K562 (cell line): ENCODE results near the gene MKLN1. TPM values are rescaled to one million over a fixed set of nuclear protein-coding genes. Genes with fewer than 3 reads are reported as not detected.

Experiments
- ATAC-seq: fragments of 200-7000 bp; cut with Tn5 transposase; 3 replicates; pipeline ENCODE4 v1.9.1; 2020; ENCODE audit warnings: moderate library complexity
- BruUV-seq: library from RNA; stranded (reverse); fragments of 400-500 nt; replicated peaks from 2 replicates; lab custom pipeline; 2021; lab: Mats Ljungman, UMichigan
- CTCF ChIA-PET: fragments of 300-600 bp; formaldehyde crosslinking; extraction: SDS; loops from one replicate; lab custom pipeline; 2021; ENCODE audit warnings: low intra/inter-chr PET ratio; lab: Yijun Ruan, JAX
- POLR2A ChIA-PET: fragments of 300-600, 350-650 bp; sonication (Branson Sonifier 250); formaldehyde crosslinking; extraction: SDS; loops from one replicate; lab custom pipeline; 2021; ENCODE audit warnings: antibody characterized with exemption, inconsistent platforms; lab: Yijun Ruan, JAX
- DNase-seq, 4 experiments: peaks; one replicate each; pipeline versions ENCODE4 v3.0.0 to v3.0.0-alpha.2; 2011 to 2018; ENCODE audit warnings: low spot score in 3 of 4, mixed read lengths in 3 of 4; ENCODE audit errors: extremely low read depth in 1 of 4
- FAIRE-seq: peaks from 2 replicates; lab custom pipeline; 2011; peaks lifted over from hg19 to GRCh38; lab: Jason Lieb, UNC
- H2AFZ ChIP-seq: 2 replicates; pipeline ENCODE4 v1.6.0; 2011; ENCODE audit warnings: low read depth, low read length, control low read depth, inconsistent platforms
- H3K27ac ChIP-seq: fragments of 200-600 bp; 3 replicates; pipeline ENCODE4 v1.8.0; 2011; ENCODE audit warnings: low read depth, mild to moderate bottlenecking, control low read depth, inconsistent platforms, low read length, moderate library complexity, mixed read lengths; ENCODE audit errors: extremely low read depth
- H3K27me3 ChIP-seq, 2 experiments: fragments of 300-600 bp in 1 of 2; 2 replicates in 1 of 2; 3 replicates in 1 of 2; pipeline versions ENCODE4 v1.6.0 to v1.8.0; 2011; ENCODE audit warnings: inconsistent platforms in 2 of 2, low read length in 2 of 2, mild to moderate bottlenecking in 1 of 2, mixed read lengths in 1 of 2, moderate library complexity in 1 of 2; ENCODE audit not compliant: control insufficient read depth in 2 of 2, insufficient read depth in 2 of 2
- H3K36me3 ChIP-seq: fragments of 300-600 bp; 3 replicates; pipeline ENCODE4 v1.8.0; 2011; ENCODE audit warnings: mild to moderate bottlenecking, low read length, inconsistent platforms; ENCODE audit not compliant: control insufficient read depth, insufficient read depth
- H3K4me1 ChIP-seq, 2 experiments: fragments of 200-600 bp in 1 of 2; replicated peaks in 1 of 2; 2 replicates in 1 of 2; 3 replicates in 1 of 2; pipeline versions ENCODE4 v1.5.1 to v1.8.0; 2011; ENCODE audit warnings: inconsistent platforms in 2 of 2, low read length in 2 of 2, mild to moderate bottlenecking in 1 of 2, mixed read lengths in 1 of 2, moderate library complexity in 1 of 2; ENCODE audit not compliant: control insufficient read depth in 2 of 2, insufficient read depth in 2 of 2
- H3K4me2 ChIP-seq: 2 replicates; pipeline ENCODE4 v1.6.1; 2011; ENCODE audit warnings: low read length, control low read depth, inconsistent platforms, mixed read lengths; ENCODE audit not compliant: insufficient read depth
- H3K4me3 ChIP-seq: fragments of 200-600 bp; sonication (generic), shearing (Covaris generic); 2 replicates; pipeline ENCODE4 v1.5.1; 2016; ENCODE audit warnings: control low read depth, inconsistent platforms
- H3K79me2 ChIP-seq: fragments of 200-600 bp; 3 replicates; pipeline ENCODE4 v1.8.0; 2011; ENCODE audit warnings: low read length, inconsistent platforms; ENCODE audit not compliant: control insufficient read depth, insufficient read depth
- H3K9ac ChIP-seq, 2 experiments: 2 replicates each; pipeline versions ENCODE4 v1.6.0 to v1.6.1; 2011; ENCODE audit warnings: low read depth in 2 of 2, low read length in 2 of 2, control low read depth in 1 of 2, inconsistent platforms in 1 of 2, mild to moderate bottlenecking in 1 of 2, mixed read lengths in 1 of 2; ENCODE audit not compliant: insufficient read depth in 1 of 2
- H3K9me1 ChIP-seq: one replicate; pipeline ENCODE4 v1.6.0; 2011; ENCODE audit warnings: inconsistent platforms, mild to moderate bottlenecking, low read length, moderate library complexity; ENCODE audit not compliant: control insufficient read depth, insufficient read depth
- H3K9me3 ChIP-seq: replicated peaks from 2 replicates; pipeline ENCODE4 v1.5.1; 2011; ENCODE audit warnings: low read depth, low read length, inconsistent platforms; ENCODE audit not compliant: control insufficient read depth, insufficient read depth
- H4K20me1 ChIP-seq: replicated peaks from 2 replicates; pipeline ENCODE4 v1.6.1; 2011; ENCODE audit warnings: low read length, inconsistent platforms, mixed read lengths; ENCODE audit not compliant: control insufficient read depth, insufficient read depth
- ZNF764 ChIP-seq: fragments of 250-450 bp; sonication (Bioruptor Pico); IDR thresholded peaks from 2 replicates; pipeline ENCODE4 v1.4.0; 2020; ENCODE audit warnings: low read depth, mild to moderate bottlenecking, moderate library complexity
- ZNF77 ChIP-seq: fragments of 250-450 bp; sonication (Bioruptor Pico); IDR thresholded peaks from 2 replicates; pipeline ENCODE4 v1.5.0; 2020
- WGBS: fragments of 100-300 bp; shearing (Covaris generic); methylation state at CpG from one replicate; pipeline ENCODE4 v1.1.6; 2016; ENCODE audit warnings: low coverage, mixed read lengths; ENCODE audit not compliant: insufficient coverage; ENCODE audit errors: missing lambda C conversion rate; 5-methylcytosine and 5-hydroxymethylcytosine counted together
- in situ Hi-C: fragments of 300-500 bp; cut with MboI; formaldehyde crosslinking; loops from 4 replicates; pipeline ENCODE4 v1.15.0; 2018; ENCODE audit warnings: inconsistent platforms, mixed read lengths
- intact Hi-C: fragments of 100-400 bp; cut with micrococcal nuclease; formaldehyde crosslinking; loops from 2 replicates; pipeline ENCODE4 v1.14.2; 2022
- polyA plus RNA-seq, 8 experiments: library from polyadenylated mRNA; depleted of rRNA in 4 of 8; stranded (reverse) in 5 of 8; unstranded in 3 of 8; fragments of >200 nt; fragmentation: Nextera tagmentation in 2 of 8; fragmentation: Illumina TruSeq in 1 of 8; extraction: Ambion mirVana in 2 of 8; extraction: Trizol in 1 of 8; gene quantifications; 2 replicates each; pipeline versions ENCODE4 v1.2.1 to v1.2.3, GENCODE V29; 2011 to 2014; ENCODE audit warnings: inconsistent platforms in 1 of 8, missing spikeins in 1 of 8
- total RNA-seq, 7 experiments: library from RNA; depleted of rRNA in 6 of 7; stranded (reverse); fragments of >200 nt in 6 of 7; fragmentation: Illumina TruSeq in 2 of 7; extraction: Trizol in 2 of 7; gene quantifications; 2 replicates each; pipeline versions ENCODE4 v1.2.1 to v1.2.3, GENCODE V29; 2011 to 2021; ENCODE audit warnings: low replicate concordance in 1 of 7
- TF ChIP-seq, protein P1 (sequence below): fragments of 450-650 bp; IDR thresholded peaks from 2 replicates; pipeline ENCODE4 v1.6.1; 2017; ENCODE audit warnings: antibody characterized with exemption, mild to moderate bottlenecking

Gene MKLN1
- total and polyA plus RNA-seq, 9 of the 15 experiments (the other 6 are each of a cell fraction or from before 2014, with no cell fraction given): 18.6 to 80.4 (median 56.0) TPM

GRCh38 chr7:131467788-131468187 is 140.1 kb downstream of the MKLN1 start:
- Histone ChIP-seq H3K4me1 (no peaks in the 10 kb centered on the region), H3K4me2 (no peak overlapping the region), H3K27ac (no peak overlapping the region), H3K9me1 (no peaks in the 10 kb centered on the region), H3K36me3 (peaks cover 89% of the 10 kb centered on the region), H3K9ac (no peak overlapping the region), H3K9me3 (no peaks in the 10 kb centered on the region), H3K27me3 (no peaks in the 10 kb centered on the region), H3K79me2 (no peaks in the 10 kb centered on the region), H4K20me1 (no peaks in the 10 kb centered on the region), H2AFZ (no peak overlapping the region), H3K4me3 (no peak overlapping the region)
- POLR2A ChIA-PET: no interaction called here
- intact Hi-C loops: no loop called here
- CTCF ChIA-PET: no interaction called here
- no peak for DNase-seq
- ATAC-seq: no peak
- 94% methylated on average over 5 of the region's 5 CpGs for WGBS
- in situ Hi-C loops: no loop called here
- no TSS peak for BruUV-seq
- no peak for TF ChIP-seq ZNF77 (CRISPR knock-in tag)
- TF ChIP-seq, protein P1, sequence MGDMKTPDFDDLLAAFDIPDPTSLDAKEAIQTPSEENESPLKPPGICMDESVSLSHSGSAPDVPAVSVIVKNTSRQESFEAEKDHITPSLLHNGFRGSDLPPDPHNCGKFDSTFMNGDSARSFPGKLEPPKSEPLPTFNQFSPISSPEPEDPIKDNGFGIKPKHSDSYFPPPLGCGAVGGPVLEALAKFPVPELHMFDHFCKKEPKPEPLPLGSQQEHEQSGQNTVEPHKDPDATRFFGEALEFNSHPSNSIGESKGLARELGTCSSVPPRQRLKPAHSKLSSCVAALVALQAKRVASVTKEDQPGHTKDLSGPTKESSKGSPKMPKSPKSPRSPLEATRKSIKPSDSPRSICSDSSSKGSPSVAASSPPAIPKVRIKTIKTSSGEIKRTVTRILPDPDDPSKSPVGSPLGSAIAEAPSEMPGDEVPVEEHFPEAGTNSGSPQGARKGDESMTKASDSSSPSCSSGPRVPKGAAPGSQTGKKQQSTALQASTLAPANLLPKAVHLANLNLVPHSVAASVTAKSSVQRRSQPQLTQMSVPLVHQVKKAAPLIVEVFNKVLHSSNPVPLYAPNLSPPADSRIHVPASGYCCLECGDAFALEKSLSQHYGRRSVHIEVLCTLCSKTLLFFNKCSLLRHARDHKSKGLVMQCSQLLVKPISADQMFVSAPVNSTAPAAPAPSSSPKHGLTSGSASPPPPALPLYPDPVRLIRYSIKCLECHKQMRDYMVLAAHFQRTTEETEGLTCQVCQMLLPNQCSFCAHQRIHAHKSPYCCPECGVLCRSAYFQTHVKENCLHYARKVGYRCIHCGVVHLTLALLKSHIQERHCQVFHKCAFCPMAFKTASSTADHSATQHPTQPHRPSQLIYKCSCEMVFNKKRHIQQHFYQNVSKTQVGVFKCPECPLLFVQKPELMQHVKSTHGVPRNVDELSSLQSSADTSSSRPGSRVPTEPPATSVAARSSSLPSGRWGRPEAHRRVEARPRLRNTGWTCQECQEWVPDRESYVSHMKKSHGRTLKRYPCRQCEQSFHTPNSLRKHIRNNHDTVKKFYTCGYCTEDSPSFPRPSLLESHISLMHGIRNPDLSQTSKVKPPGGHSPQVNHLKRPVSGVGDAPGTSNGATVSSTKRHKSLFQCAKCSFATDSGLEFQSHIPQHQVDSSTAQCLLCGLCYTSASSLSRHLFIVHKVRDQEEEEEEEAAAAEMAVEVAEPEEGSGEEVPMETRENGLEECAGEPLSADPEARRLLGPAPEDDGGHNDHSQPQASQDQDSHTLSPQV: no peak
- no peak for TF ChIP-seq ZNF764 (CRISPR knock-in tag)
- FAIRE-seq: no peak
